Stimulated activated CD4-positive, alpha-beta T cell treated with anti-CD3 and anti-CD28 coated beads, Interleukin-1b, Interleukin-23, amount 100 ng/mL, for 48 hours (primary cell): ENCODE results near the gene WBP11.

Source experiments
- DNase-seq: peaks from one replicate; pipeline ENCODE4 v3.0.0-alpha.2; 2020

WBP11 gene

DNA sequence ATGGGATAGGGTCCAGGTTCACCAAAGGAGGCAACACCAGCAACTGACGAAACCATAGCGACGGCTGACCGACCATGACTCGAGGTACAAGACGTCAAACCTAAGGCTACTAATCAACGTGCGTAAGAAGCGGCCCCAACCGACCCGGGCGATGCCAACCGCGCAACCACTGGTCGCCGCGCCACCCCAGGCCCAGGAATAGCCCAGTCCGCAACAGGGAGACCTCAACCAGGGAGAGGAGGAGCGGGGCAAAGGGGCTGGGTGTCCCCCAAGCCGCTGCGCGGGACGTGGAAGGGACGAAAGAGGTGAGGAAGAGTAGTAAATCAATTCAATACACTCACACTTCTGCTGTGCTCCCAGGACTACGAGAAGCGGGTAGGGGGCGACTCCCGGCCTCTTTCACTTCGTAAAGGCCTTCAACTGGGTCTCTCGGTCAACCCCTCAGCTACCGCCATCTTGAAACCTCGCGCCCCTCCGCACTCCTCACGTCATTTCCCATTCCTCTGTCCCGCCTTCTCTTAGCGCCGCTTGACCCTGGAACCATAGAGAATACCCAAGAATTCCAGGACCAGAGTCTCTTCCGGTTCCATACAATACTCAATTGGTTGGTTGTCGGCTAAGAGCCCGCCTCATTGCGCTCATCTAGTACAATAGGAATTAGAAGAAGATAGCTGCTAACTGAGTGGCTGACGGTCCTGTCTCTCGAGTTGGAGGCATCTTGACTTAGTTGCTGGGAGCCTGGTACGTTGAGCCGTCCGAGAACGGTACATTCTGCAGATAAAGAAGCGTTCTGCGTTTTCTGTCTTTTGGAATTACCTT is at the start of gene WBP11, which contains the start of gene C12orf60:
WBP11 (minus strand) TSS at position 468 of the 819 bp plus-strand sequence. CDS start 2,095 bp downstream, outside the sequence.
C12orf60 (plus strand) TSS at position 660 of the 819 bp plus-strand sequence. CDS start 19,266 bp downstream, outside the sequence.
- peak; percentile 91 for DNase-seq

DNA sequence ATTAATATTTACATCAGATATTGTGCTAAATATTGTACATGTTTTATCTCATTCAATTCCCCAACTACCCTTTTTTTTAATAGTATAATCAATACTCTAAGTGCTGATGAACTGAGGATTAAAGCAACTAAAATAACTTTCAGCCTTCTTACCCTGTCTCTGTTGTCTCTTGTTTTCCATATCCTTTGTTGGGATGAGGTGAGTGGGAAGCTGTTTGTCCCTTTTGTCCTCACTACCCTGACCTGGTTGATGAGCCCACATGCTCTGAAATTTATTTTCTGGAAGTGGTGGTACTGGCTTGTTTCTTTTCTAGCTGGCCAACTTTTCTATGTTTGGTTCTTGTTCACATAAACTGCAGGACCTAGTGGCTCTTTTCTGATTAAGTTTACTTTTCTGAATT is 49.6 kb upstream of the WBP11 start:
- no peak for DNase-seq

DNA sequence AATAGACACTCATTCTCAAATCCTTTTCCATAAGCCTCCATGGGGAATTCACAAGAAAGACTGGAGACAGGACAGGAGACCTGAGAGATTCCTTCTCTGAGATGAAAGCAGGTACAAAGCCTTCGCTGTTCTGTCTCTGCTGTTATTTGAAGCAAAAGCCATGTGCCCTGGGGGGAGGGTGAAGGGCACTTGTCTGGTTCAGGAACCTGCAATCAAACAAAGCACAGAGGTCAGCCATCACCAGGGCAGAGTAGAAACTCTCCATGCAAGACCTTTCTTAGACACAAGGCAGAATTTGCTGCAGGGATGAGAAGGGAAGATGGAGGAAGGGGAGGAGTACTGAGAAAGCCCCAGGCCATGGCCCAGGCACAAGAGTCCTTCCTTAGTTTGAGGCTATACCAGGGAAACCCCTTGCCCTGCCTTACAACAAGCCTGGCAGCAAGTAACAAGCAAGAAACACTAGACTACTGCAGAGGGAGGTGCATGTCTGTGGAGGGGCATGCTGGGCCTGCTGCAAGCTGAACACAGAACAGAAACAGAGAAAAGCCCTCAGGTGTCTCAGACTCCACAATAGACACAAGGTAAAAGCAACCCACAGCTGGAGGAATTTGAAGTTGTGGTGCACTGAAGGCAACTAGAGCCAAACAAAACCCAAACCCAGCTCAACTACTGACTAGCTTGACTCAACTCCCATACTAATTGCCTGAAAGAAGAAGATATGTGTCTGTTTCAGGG is 47.8 kb upstream of the WBP11 start:
- no peak for DNase-seq

DNA sequence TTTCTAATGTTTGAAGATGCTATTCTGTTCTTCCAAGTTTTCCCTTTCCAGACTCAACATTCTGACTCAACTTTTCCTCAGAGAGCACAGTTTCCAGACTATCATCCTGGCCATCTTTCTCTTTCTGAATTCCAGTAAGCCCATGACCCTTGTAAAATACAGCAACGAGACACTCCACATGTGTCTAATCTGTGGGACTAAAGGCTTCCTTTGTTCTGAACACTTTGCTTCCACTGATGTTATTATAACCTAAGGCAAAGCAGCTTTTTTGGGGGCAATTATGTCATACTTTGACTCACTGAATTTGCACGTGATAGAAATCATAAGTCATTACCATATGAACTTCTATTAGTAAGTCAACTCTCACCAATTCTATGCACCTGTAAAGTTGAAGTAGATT is 46.4 kb upstream of the WBP11 start:
- no peak for DNase-seq

DNA sequence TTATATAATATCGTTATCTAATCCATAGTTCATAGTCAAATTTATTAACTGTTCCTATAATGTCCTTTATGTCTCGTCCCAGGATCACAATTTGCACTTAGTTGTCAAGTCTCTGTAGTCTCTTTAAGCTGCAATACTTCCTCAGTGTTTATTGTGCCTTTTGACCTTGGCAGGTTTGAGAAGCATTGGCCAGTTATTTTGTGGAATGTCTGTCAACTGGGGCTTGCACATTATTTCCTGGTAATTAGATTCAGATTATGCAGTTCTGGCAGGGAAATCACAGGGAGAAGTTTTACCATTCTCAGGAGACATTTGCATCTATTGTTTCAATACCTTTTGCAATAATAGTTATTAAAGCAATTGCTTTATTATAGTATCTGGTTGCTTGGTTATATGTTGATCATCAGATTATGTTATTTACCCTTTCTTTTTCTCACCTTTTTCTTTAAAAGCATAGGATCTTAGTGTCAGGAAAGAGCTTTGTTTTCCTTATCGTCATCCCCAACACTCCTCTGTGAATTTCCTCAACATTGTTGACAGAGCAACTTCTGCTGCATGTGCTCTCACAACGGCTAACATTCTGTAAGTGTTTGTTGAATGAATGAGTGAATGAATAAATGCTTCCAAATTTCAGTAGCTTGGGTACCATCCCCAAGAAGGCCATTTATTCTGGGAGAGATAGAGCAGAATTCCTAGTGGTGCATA is 43.8 kb upstream of the WBP11 start:
- DNase-seq: no peak

DNA sequence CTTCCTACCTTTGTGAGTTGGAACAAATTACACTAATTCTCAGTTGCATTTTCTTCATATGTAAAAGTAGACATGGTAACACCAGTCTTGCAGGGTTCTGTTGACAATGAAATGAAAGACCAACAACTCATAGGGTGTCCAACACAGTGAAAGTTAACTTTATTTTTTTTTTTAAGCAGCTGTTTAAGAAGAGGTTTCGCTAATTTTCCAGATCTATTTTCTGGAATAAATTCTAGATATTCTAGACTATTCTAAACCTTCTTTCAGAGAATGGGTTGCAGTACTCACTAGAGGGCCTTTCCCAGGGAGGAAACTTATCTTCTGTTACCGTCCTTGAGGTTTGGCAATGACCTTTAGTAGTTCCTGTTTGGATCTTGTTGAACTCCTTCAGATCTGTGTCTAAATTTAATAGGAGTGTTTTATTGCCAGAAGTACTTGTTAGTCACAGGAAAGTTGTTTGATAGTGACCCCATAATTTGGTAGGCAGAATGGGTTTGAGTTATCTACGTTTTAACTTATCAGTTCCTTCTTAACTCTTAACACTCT is 42.8 kb upstream of the WBP11 start:
- DNase-seq: no peak

DNA sequence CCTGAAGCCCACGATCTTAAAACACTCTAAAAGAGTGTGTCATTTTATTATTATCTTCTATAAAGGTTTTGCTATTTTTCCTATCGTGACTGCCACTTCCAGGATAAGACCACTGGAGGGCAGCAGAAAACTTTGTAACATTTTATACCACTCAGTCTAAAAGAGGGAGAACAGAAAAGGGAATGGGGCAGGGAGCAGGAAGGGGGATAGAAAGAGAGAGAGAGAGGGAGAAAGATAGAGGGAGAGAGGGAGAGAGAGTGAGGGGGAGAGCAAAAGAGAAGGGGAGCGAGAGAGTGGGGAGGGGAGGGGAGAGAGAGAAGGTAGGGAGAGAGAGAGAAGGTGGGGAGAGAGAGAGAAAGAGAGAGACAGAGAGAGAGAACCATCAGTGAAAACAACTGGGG is 42.1 kb upstream of the WBP11 start:
- DNase-seq: no peak

DNA sequence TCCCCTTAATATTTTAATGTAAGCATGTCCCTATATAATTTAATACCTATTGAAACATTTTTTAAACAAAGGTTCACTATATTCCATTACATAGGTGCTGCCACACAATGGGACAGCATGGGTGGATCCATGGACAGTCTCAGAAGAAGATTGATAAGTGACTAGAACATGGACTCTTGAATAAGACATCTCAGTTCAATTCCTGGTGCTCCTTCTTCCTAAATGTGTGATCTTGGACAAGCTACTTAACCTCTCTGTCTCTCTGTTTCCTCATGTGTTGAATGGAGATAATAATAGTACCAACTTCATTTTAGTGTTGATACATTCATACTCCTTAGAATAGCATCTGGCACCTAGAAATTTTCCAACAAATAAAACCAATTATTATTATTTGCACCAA is 41.1 kb upstream of the WBP11 start:
- DNase-seq: no peak

DNA sequence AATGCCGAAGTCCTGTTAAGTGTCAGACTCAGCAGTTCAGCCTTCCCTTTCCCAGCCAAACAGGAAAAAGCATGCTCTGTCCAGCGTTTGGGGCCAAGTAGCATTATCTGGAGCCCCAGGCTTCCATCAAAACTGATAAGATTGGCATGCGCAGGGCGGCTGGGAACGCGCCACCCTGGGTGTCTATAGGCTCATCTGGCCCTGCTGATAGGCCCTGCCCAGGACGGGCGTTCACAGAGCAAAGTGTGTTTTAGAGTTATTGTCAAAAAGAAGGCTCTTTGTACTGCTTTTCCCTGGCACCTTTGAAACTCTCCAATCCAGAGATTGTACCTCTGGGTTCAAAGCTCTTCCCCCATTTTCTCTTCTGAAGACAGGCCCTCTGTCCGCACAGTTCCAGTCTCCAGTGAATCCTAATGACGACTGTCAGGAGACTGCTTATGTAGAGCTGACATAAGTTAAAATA is 40.2 kb upstream of the WBP11 start, which contains the start of gene ART4:
ART4 (minus strand) TSS at position 102 of the 463 bp plus-strand sequence. CDS start 413 bp downstream, outside the sequence.
- no peak for DNase-seq

DNA sequence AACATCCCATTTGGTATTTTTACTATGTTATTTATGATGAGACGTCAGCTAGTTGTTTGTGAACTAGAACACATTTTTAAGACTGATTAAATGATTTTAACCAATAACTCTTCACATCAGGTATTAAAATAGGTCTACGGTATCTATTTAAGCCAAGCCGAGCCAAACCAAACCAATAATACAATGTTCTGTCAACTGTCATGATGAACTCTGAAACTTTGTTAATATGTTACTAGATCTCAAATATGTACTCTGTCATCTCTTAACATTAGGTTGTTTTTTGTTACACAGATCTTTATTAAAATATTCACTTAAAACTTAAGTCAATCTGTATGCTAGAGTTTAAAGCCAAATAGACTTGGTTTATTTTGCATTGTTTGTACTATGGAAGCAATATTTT is 39.0 kb upstream of the WBP11 start:
- no peak for DNase-seq

DNA sequence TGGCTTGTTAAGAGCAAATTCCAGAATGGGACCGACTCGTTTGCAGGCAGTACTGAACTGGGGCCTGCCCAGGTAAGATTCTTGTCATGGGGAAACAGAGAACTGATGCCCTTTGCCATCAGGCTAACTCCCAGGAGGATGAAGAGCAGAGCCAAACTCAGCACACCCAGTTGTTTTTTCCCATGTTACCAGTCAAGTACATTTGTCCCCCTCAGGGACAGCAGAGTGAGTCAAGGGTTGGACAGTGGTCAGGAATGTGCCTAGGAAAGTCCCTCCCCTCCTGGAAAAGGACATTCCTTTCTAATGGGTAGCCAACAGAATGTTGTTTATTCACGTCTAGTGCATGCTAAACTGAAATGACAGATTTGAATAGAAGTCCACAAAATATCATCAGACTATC is 38.5 kb upstream of the WBP11 start:
- DNase-seq: no peak

DNA sequence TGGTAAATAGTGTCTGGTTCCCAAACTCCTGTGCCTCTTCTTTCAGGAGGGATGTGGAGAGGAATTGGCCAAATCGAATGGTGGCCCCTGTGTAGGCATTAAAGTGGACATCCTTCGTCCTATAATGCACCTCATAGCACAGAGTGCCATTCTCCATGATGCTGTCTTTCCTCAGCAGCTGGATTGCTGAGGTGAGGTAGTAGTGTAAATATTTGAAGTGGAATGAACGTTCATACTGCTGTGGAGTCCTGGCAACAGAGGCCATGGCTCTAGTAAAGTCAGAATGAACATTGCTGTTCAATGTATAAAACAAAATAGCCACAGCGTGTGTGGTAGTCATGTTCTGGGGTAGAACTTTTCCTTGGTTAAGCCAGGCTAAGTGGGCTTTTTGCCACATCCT is 37.3 kb upstream of the WBP11 start:
- DNase-seq: no peak

DNA sequence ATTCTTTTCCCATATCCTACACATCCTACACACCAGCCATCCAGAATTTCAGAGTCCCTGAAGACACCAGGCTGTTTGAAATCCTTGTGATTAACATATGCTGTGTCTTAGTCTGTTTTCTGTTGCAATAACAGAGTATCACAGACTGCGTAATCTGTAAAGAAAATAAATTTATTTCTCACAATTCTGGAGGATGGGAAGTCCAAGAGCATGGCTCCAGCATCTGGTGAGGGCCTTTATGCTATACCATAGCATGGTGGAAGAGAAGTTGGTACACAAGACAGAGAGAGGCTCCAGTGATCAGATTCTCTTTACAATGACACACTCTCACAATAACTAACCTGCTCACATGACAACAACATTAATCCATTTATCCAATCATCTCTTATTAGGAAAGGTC is 36.0 kb upstream of the WBP11 start:
- DNase-seq: no peak

DNA sequence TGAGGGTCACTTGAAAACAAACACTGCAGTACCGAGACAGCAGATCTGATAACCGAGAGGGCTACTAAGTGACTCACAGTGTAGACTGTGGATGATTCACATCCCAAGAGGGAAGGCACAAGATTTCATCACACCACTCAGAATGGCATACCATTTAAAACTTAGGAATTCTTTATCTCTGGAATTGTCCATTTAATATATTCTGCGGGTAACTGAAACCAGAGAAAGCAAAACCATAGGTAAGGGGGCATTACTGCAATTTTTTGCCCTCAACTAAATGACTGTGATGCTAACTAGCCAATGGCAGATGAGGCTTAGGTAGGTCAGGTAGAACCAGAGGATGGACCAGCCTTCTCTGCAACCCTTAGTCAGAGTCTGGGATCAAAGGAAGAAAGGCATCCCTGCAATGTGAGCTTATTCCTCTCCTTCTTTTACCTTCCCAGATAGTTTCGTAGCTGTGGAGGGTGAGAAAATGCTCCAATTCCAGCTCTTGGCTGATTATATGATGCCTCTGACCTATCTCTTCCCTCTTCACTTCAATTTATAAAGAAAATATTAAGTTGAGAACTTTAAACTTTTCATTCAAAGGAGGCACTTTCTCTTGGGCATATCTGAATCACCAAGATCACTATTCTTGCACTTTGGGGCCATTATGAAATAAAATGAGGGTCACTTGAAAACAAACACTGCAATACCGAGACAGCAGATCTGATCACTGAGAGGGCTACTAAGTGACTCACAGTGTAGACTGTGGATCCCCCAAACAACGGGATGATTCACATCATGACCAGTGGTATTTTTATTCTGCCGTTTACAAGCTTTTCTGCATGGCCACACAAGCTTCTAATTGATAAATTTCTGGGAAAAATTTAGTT is 33.3 kb upstream of the WBP11 start:
- DNase-seq: no peak

DNA sequence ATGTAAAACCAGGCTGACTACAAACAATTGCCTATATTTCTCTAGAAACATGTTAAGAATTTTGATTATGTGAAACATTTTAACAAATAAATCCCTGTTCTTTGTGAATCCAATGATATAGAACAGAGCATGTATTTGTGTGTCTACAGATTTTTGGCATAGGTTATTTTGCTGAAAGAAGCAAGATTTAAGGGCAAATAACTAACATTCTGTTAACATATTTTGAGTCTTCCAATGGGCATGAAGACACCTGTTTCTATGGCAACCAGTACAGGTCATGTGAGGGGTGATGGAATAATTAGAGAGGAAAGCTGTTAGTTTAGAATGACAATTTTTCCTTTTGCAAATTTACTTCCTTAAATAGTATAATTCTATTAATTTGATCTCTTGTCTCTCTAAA is 31.2 kb upstream of the WBP11 start:
- no peak for DNase-seq

DNA sequence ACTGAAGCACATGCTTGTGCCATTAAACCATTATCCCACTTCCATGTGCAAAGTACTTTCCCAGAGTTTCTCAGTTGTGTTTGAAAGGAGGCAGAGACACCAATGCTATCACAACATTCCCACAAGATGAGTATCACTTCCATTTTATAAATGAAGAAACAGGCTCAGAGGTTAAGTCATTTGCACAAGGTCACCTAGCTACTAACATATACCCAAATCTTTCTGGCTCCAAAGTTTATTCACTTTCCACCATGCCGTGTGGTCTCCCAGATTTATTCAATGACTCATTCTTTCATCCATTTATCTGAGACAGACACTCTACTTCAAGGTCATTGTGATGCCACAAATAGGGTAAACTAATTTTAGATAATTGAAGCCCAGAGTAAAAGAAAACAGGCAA is 30.7 kb upstream of the WBP11 start:
- DNase-seq: no peak

DNA sequence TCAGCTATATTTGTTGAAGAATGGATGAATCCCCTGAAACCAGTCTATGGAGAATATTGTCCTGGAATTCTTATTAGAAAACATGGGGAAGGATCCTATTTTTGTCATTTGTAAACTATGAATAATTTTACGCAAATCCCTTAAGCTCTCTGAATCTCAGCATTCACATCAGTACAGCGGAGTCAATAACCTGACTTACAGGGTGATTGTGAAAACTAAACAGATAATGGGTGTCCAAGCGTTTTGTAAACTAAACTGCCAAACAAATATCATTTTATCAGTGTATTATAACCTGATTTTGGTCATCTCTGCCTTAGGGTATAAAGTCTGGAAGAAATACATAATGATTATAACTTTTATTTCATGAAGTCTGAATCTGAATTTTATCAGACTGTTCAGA is 30.1 kb upstream of the WBP11 start:
- DNase-seq: no peak

DNA sequence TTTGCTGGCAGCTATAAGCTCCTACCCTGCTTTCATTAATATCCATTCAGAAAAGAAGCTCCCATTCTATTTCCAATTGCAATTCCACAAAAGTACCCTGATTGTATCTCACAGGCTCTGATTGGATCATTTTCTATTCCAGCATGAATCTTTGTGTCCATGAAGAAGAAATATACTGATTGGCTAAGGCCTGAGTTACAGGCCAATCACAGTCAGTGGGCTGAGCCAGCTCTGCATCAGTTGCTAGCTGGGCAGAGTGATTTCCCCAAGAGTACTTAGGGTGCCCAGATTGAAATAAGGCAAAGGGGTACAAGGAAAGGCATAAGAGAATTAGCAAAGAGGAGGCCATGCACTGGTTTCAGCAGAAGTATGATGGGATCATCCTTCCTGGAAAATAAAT is 25.6 kb upstream of the WBP11 start:
- DNase-seq: no peak

DNA sequence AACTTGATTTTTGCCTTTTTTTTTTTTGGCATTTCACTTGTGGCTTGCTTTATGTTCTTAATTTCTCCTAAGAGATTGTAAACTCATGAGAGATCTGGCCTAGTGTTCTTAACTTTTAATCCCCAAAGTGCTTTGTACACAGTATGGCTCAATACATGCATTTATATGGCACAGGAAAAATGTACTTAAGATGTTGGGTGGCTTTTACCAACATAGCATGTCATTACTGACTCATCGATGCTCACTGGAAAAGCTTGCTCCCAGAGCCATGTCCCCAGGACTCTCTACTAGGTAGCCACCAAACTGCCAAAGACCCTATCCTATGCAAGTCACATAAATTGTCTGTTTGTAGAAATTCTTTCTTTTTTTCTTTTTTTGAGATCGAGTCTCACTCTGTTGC is 23.8 kb upstream of the WBP11 start:
- DNase-seq: no peak

DNA sequence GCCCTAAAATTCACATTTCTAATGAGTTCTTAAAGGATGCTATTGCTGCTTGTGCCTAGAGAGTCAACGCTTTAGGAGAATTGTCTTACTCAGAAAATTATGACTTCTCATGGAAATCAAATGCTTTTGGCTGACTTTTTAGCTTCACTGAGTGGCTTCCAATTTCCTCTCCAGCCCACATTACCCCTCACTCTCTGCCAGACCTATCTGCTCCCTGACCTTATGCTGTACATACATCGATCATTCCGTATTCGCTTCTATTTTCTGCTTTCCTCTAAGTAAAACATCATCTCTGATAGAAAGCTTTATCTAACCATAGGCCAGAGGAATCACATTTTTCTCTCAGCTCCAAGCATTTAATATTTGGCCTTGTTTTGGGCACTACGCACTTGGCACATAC is 23.2 kb upstream of the WBP11 start:
- no peak for DNase-seq

DNA sequence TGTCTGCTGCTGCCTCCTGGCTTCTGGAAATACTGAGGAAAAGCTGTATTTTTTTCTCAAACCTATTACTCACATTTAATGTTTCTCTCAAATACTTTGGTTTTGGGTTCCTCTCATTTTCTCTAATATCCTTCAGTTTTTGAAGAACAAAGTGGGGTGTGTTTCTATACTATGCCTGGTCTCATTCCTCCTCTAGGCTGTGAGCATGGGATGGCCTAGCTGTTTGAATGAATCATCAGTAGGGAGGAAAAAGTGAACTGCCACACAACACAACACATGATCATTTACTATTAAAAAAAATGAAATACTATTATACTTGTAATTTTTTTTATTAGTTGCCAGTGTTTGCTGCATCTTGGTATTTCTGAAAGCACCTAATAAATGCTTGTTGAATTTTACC is 22.0 kb upstream of the WBP11 start:
- no peak for DNase-seq

DNA sequence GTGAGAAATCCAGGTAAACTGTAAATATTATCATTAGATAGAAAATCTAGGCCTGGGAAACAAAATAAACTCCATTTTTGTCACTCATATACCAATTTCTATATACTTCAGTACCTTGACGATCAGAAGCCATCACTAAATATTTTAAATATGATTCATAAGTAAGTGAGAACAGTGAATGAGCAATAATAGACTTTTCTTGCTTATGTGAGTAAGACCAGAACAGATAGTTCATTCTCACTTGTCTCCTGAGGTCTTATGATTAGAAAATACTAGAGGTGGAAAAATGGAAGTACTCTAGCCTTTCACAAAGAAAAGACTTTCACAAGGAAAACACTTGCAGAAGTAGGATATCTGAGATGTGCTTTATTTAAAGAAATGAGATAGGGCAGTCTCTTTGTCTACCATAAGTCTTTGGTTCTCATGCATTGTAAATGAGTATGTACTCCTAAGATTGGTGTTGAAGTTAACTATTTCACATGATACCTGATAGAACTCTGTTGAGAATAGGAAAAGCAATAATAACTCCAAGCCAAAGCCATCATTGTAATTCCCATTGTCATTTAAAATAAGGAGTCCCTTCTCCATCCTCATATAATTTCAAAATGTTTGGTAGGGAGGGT is 20.8 kb upstream of the WBP11 start:
- DNase-seq: no peak
